ENCODE data around the gene LBH.

- no peak for TF ChIP-seq CTCF (IDR thresholded peaks at IDR 0.05; ENCODE audit: low read depth, low read length)
- no peak for TF ChIP-seq EZH2phosphoT487 (IDR thresholded peaks at IDR 0.05; ENCODE audit: low read depth)
These were observed 39.5 kb upstream of the LBH start for GRCh38 chr2:30191819-30192271.

Data from OCI-LY3 (cell line).